H1 (cell line): ENCODE results near the gene HNRNPH3. TPM values are rescaled to one million over a fixed set of nuclear protein-coding genes. Genes with fewer than 3 reads are reported as not detected.

Source experiments
- CTCF ChIA-PET: fragments of 300-600 bp; sonication (Branson Sonifier 250); formaldehyde crosslinking; loops from one replicate; lab custom pipeline; 2021; ENCODE audit not compliant: partially characterized antibody; lab: Charles Lee
- POLR2A ChIA-PET: fragments of 300-600 bp; sonication (Branson Sonifier 250); formaldehyde crosslinking; loops from one replicate; lab custom pipeline; 2021; ENCODE audit warnings: inconsistent platforms; ENCODE audit not compliant: partially characterized antibody; lab: Charles Lee
- DNase-seq, 2 experiments: peaks; one replicate each; pipeline versions ENCODE4 v3.0.0 to v3.0.0-alpha.2; 2010 to 2022; ENCODE audit warnings: low spot score in 2 of 2, low read depth in 1 of 2, mixed read lengths in 1 of 2
- FAIRE-seq: peaks from 2 replicates; lab custom pipeline; 2011; peaks lifted over from hg19 to GRCh38; lab: Jason Lieb, UNC
- H2AFZ ChIP-seq: 2 replicates; pipeline ENCODE4 v1.8.1; 2012; ENCODE audit warnings: low read length, inconsistent platforms
- H2AK5ac ChIP-seq: 2 replicates; pipeline ENCODE4 v1.6.1; 2013; ENCODE audit warnings: low read depth, low read length
- H2BK120ac ChIP-seq: replicated peaks from 2 replicates; pipeline ENCODE3; 2013; ENCODE audit warnings: low read depth, low read length, inconsistent platforms
- H2BK12ac ChIP-seq: 2 replicates; pipeline ENCODE4 v1.6.1; 2013; ENCODE audit warnings: low read depth, low read length
- H2BK15ac ChIP-seq: 2 replicates; pipeline ENCODE4 v1.6.1; 2013; ENCODE audit warnings: low read length
- H2BK20ac ChIP-seq: 2 replicates; pipeline ENCODE4 v1.6.1; 2013; ENCODE audit warnings: low read length
- H2BK5ac ChIP-seq: 2 replicates; pipeline ENCODE4 v1.6.1; 2013; ENCODE audit warnings: low read depth, low read length
- H3K14ac ChIP-seq: 2 replicates; pipeline ENCODE4 v1.6.1; 2013; ENCODE audit warnings: inconsistent platforms; ENCODE audit not compliant: insufficient read length
- H3K18ac ChIP-seq: 2 replicates; pipeline ENCODE4 v1.6.1; 2013; ENCODE audit warnings: low read length; ENCODE audit errors: extremely low read depth
- H3K23ac ChIP-seq: 2 replicates; pipeline ENCODE4 v1.6.1; 2013; ENCODE audit warnings: inconsistent platforms; ENCODE audit not compliant: insufficient read length
- H3K23me2 ChIP-seq: 2 replicates; pipeline ENCODE4 v1.6.1; 2013; ENCODE audit warnings: low read depth, low read length
- H3K27ac ChIP-seq: 2 replicates; pipeline ENCODE4 v1.6.1; 2011; ENCODE audit warnings: low read depth, low read length, inconsistent platforms
- H3K27me3 ChIP-seq, 4 experiments: replicated peaks in 1 of 4; 1 replicate in 1 of 4; 2 replicates in 3 of 4; pipeline versions ENCODE4 v1.6.1 to v1.8.1; 2011 to 2013; ENCODE audit warnings: low read length in 3 of 4, mild to moderate bottlenecking in 3 of 4, inconsistent platforms in 2 of 4, mixed read lengths in 2 of 4, moderate library complexity in 1 of 4; ENCODE audit not compliant: control insufficient read depth in 3 of 4, insufficient read depth in 3 of 4; ENCODE audit errors: extremely low read depth in 1 of 4
- H3K36me3 ChIP-seq, 4 experiments: 2 replicates each; pipeline versions ENCODE4 v1.6.1 to v1.8.1; 2011 to 2013; ENCODE audit warnings: mild to moderate bottlenecking in 4 of 4, low read length in 3 of 4, moderate library complexity in 2 of 4, control low read depth in 1 of 4, inconsistent platforms in 1 of 4; ENCODE audit not compliant: insufficient read depth in 4 of 4, control insufficient read depth in 2 of 4
- H3K4ac ChIP-seq: replicated peaks from 2 replicates; pipeline ENCODE3; 2013; ENCODE audit warnings: low read length, low read depth, mixed read lengths, inconsistent platforms; ENCODE audit not compliant: insufficient read length
- H3K4me1 ChIP-seq, 4 experiments: replicated peaks in 1 of 4; 1 replicate in 1 of 4; 2 replicates in 3 of 4; pipeline versions ENCODE4 v1.6.1 to v1.8.1; 2011 to 2013; ENCODE audit warnings: low read length in 3 of 4, inconsistent platforms in 2 of 4, mixed read lengths in 1 of 4; ENCODE audit not compliant: insufficient read depth in 4 of 4, control insufficient read depth in 3 of 4
- H3K4me2 ChIP-seq, 2 experiments: 2 replicates each; pipeline versions ENCODE4 v1.6.1 to v1.8.1; 2011 to 2013; ENCODE audit warnings: low read depth in 2 of 2, low read length in 2 of 2, control low read depth in 1 of 2, inconsistent platforms in 1 of 2, mild to moderate bottlenecking in 1 of 2; ENCODE audit not compliant: insufficient read depth in 1 of 2
- H3K4me3 ChIP-seq, 4 experiments: fragments of 200-600, 300-600 bp in 1 of 4; sonication (generic), shearing (Covaris generic), sonication (Bioruptor Twin) in 1 of 4; 2 replicates each; pipeline versions ENCODE4 v1.5.1 to v1.8.1; 2011 to 2016; ENCODE audit warnings: low read length in 4 of 4, low read depth in 3 of 4, control low read depth in 2 of 4, inconsistent platforms in 2 of 4, mild to moderate bottlenecking in 2 of 4, mixed read lengths in 1 of 4, moderate library complexity in 1 of 4; ENCODE audit not compliant: insufficient read depth in 2 of 4; ENCODE audit errors: extremely low read depth in 1 of 4
- H3K56ac ChIP-seq: replicated peaks from 2 replicates; pipeline ENCODE3; 2013; ENCODE audit warnings: low read depth, mild to moderate bottlenecking, mixed read lengths, low read length, inconsistent platforms; ENCODE audit not compliant: insufficient read length
- H3K79me1 ChIP-seq: 2 replicates; pipeline ENCODE4 v1.6.1; 2013; ENCODE audit warnings: low read depth, low read length, control low read depth
- H3K79me2 ChIP-seq, 2 experiments: 2 replicates each; pipeline versions ENCODE4 v1.6.1 to v1.8.1; 2012 to 2013; ENCODE audit warnings: low read length in 2 of 2, mild to moderate bottlenecking in 2 of 2, inconsistent platforms in 1 of 2; ENCODE audit not compliant: insufficient read depth in 2 of 2, control insufficient read depth in 1 of 2
- H3K9ac ChIP-seq, 4 experiments: replicated peaks in 1 of 4; 1 replicate in 1 of 4; 2 replicates in 3 of 4; pipeline versions ENCODE4 v1.6.1 to v1.8.1; 2011 to 2013; ENCODE audit warnings: low read depth in 3 of 4, low read length in 3 of 4, control low read depth in 2 of 4, mild to moderate bottlenecking in 2 of 4, moderate library complexity in 2 of 4, inconsistent platforms in 1 of 4; ENCODE audit errors: extremely low read depth in 1 of 4
- H3K9me3 ChIP-seq, 2 experiments: 2 replicates each; pipeline versions ENCODE4 v1.6.1 to v1.8.1; 2012 to 2013; ENCODE audit warnings: mild to moderate bottlenecking in 2 of 2, moderate library complexity in 2 of 2, control low read depth in 1 of 2, inconsistent platforms in 1 of 2, low read depth in 1 of 2, low read length in 1 of 2, mixed read lengths in 1 of 2; ENCODE audit not compliant: insufficient read depth in 2 of 2
- H4K20me1 ChIP-seq, 2 experiments: replicated peaks in 1 of 2; 2 replicates each; pipeline versions ENCODE3 to v1.8.1; 2011 to 2013; ENCODE audit warnings: inconsistent platforms in 2 of 2, low read length in 2 of 2, mild to moderate bottlenecking in 1 of 2; ENCODE audit not compliant: insufficient read depth in 2 of 2, control insufficient read depth in 1 of 2
- H4K5ac ChIP-seq: 2 replicates; pipeline ENCODE4 v1.6.1; 2013; ENCODE audit warnings: low read length, low read depth, mixed read lengths, inconsistent platforms; ENCODE audit not compliant: insufficient read length
- H4K8ac ChIP-seq: 2 replicates; pipeline ENCODE4 v1.8.0; 2013; ENCODE audit warnings: mild to moderate bottlenecking, moderate library complexity, low read length, inconsistent platforms; ENCODE audit not compliant: insufficient read depth; ENCODE audit errors: extremely low read depth
- H4K91ac ChIP-seq: replicated peaks from 2 replicates; pipeline ENCODE3; 2013; ENCODE audit warnings: low read length, mixed read lengths, inconsistent platforms; ENCODE audit not compliant: insufficient read length
- WGBS, 2 experiments: shearing (Covaris generic) in 1 of 2; methylation state at CpG; one replicate each; pipeline versions ENCODE4 v1.1.6 to v1.1.7; 2013 to 2015; ENCODE audit warnings: low lambda C conversion rate in 2 of 2, mixed read lengths in 2 of 2, inconsistent platforms in 1 of 2, low coverage in 1 of 2, missing lambda C conversion rate in 1 of 2; ENCODE audit not compliant: insufficient replicate concordance in 2 of 2, insufficient coverage in 1 of 2, insufficient read length in 1 of 2; ENCODE audit errors: extremely low coverage in 1 of 2, missing lambda C conversion rate in 1 of 2; 5-methylcytosine and 5-hydroxymethylcytosine counted together
- polyA plus RNA-seq, 7 experiments: library from polyadenylated mRNA; depleted of rRNA in 3 of 7; stranded (reverse) in 5 of 7; unstranded in 2 of 7; fragments of >200 nt in 5 of 7; fragments of 200-250 nt in 2 of 7; gene quantifications; 1 replicate in 5 of 7; 2 replicates in 1 of 7; 4 replicates in 1 of 7; pipeline versions ENCODE4 v1.2.1 to v1.2.3, GENCODE V29; 2011 to 2013; ENCODE audit warnings: missing spikeins in 2 of 7, mixed read lengths in 2 of 7
- total RNA-seq: library from RNA; stranded (reverse); fragmentation: NEBNext Ultra II Directional; extraction: Animal tissue kit (Norgen Biotek cat#: 25700); gene quantifications from 2 replicates; pipeline ENCODE4 v1.2.1, GENCODE V29; 2021
- TF ChIP-seq, protein P1 (sequence below), 3 experiments: IDR thresholded peaks; 1 replicate in 2 of 3; 2 replicates in 1 of 3; pipeline versions ENCODE4 v1.5.1 to v1.6.1; 2011; ENCODE audit warnings: low read length in 3 of 3, mild to moderate bottlenecking in 3 of 3, inconsistent platforms in 2 of 3, low read depth in 1 of 3, moderate library complexity in 1 of 3; ENCODE audit not compliant: insufficient read depth in 1 of 3; ENCODE audit errors: control extremely low read depth in 1 of 3

The HNRNPH3 gene
- total and polyA plus RNA-seq, 2 of the 8 experiments (the other 6 are each of a cell fraction or from before 2014, with no cell fraction given) = 63.2 to 230 TPM

DNA sequence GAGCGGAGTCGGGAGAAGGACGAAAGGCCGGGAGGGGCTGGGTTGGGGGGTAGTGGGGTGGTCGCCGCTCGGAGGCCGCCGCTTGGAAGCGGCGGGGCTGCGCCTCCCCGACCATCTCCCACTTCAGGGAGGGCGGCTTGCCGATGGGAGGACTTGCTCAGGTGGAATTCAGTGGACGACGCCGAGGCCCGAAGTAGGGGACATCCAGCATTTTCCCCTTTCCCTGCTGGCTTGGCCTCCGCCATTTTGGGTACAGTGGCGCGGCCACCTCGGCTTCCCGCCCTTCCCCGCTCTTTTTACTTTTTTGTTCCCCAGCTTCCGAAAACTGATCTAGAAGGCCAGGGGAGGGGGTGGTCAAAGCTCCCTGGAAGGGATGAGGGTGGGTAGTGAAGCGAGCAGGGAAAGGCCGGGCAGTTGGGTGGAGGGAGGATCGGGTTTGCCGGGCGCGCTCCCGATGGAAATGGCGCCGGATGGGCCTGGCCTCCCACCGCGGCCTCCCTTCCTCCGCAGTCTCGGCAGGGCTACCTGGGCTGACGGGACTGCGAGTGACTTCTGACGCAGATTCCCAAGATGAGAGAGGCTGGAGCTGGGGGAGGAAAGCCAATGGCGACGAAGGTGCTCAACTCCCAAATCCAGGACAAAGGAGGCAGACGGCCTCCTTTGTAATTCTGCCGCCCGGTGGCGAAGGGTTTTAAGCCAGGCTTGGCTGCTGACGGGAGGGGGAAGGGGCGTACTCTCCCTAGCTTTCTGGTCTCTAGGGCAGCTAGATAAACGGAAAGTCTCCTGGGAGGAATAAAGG lies 594 bp downstream of the HNRNPH3 start, which contains the start of gene PBLD:
TSS of gene PBLD (minus strand) at position 670 of the 799 bp plus-strand sequence. CDS start 26,084 bp downstream, outside the sequence.
- Histone ChIP-seq H4K91ac (peak within 1 kb of the TSS; percentile 99), H3K14ac (no peak within 1 kb of the TSS), H3K27me3 (no peaks in the 10 kb centered on the region; a peak in 1 of 7 replicates), H2BK120ac (peak within 1 kb of the TSS; percentile 75), H3K4ac (peak within 1 kb of the TSS; percentile 99), H2BK12ac (peak within 1 kb of the TSS; percentile 42; the same call in 1 of the 2 replicates), H2BK5ac (peak within 1 kb of the TSS; percentile 97), H3K79me2 (peaks cover 40 to 65% of the 10 kb centered on the region in 2 experiments), H3K27ac (peak within 1 kb of the TSS; percentile 99), H3K9me3 (no peaks in the 10 kb centered on the region), H2AFZ (no peak within 1 kb of the TSS), H3K9ac (peak within 1 kb of the TSS; percentile 97 to 100 (median 98)), H4K8ac (peak within 1 kb of the TSS; percentile 100; the same call in 1 of the 2 replicates), H3K4me3 (peak within 1 kb of the TSS; percentile 95 to 99 (median 98)), H3K79me1 (no peaks in the 10 kb centered on the region), H3K23me2 (peaks cover 4% of the 10 kb centered on the region; the same call in 1 of the 2 replicates), H3K56ac (peak within 1 kb of the TSS; percentile 94), H3K18ac (peak within 1 kb of the TSS; percentile 100), H2AK5ac (peak within 1 kb of the TSS; percentile 77; the same call in 1 of the 2 replicates), H3K4me2 (peak within 1 kb of the TSS; percentile 83 to 88), H2BK15ac (no peak within 1 kb of the TSS), H3K36me3 (peaks cover 0 to 20% (median 0%) of the 10 kb centered on the region in 4 experiments; a peak in 1 of 8 replicates), H3K4me1 (peaks cover 0 to 5% (median 4%) of the 10 kb centered on the region in 4 experiments; a peak in 4 of 7 replicates), H4K5ac (peak within 1 kb of the TSS; percentile 99), H2BK20ac (no peak within 1 kb of the TSS), H3K23ac (no peak within 1 kb of the TSS), H4K20me1 (peaks cover 23 to 24% of the 10 kb centered on the region in 2 experiments)
- POLR2A ChIA-PET = interaction anchor here (0.6 to 6.7 kb wide), 68 partner anchors 11 to 623 kb away, joined by 3 to 141 read pairs (median 4); partner anchors contain the start of genes ATOH7, DDX21, DDX50 and DNA2
- DNase-seq (peak; percentile 60 to 82), FAIRE-seq (no peak)
- CTCF ChIA-PET = interaction anchor here (0.8 to 1.6 kb wide), 5 partner anchors 11 to 143 kb away, joined by 3 to 5 read pairs (median 4); no protein-coding TSS in a partner anchor
- 1% methylated on average over 31 of the region's 51 CpGs; no CpG with 5 or more reads in 1 of the 2 experiments for WGBS, 2 experiments
- TF ChIP-seq, protein P1, sequence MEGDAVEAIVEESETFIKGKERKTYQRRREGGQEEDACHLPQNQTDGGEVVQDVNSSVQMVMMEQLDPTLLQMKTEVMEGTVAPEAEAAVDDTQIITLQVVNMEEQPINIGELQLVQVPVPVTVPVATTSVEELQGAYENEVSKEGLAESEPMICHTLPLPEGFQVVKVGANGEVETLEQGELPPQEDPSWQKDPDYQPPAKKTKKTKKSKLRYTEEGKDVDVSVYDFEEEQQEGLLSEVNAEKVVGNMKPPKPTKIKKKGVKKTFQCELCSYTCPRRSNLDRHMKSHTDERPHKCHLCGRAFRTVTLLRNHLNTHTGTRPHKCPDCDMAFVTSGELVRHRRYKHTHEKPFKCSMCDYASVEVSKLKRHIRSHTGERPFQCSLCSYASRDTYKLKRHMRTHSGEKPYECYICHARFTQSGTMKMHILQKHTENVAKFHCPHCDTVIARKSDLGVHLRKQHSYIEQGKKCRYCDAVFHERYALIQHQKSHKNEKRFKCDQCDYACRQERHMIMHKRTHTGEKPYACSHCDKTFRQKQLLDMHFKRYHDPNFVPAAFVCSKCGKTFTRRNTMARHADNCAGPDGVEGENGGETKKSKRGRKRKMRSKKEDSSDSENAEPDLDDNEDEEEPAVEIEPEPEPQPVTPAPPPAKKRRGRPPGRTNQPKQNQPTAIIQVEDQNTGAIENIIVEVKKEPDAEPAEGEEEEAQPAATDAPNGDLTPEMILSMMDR (IDR thresholded peaks at IDR 0.05; ENCODE audit: control extremely low read depth in 1 of 3, insufficient read depth in 1 of 3, low read depth in 1 of 3, low read length in 3 of 3) = peak; percentile 15 to 44 (median 29); a peak in 3 of 4 replicates
